Endothelial cell of umbilical vein (primary cell): Measurements from ENCODE around the gene ADD1.

Source experiments
- EZH2 ChIP-seq: IDR thresholded peaks from 2 replicates; pipeline ENCODE4 v1.6.1; 2012; ENCODE audit warnings: borderline replicate concordance, low read depth, mild to moderate bottlenecking, moderate library complexity, low read length, inconsistent platforms; ENCODE audit not compliant: severe bottlenecking
- POLR2A ChIP-seq: IDR thresholded peaks from 2 replicates; pipeline ENCODE4 v1.6.1; 2012; ENCODE audit warnings: low read depth, mild to moderate bottlenecking, control low read depth, low read length
- POLR2AphosphoS5 ChIP-seq: IDR thresholded peaks from 2 replicates; pipeline ENCODE4 v1.6.1; 2012; ENCODE audit warnings: low read depth, mild to moderate bottlenecking, control low read depth, low read length, moderate library complexity; ENCODE audit not compliant: insufficient read depth
- TF ChIP-seq, protein P1 (sequence below), 2 donors: IDR thresholded peaks; 1 replicate in 1 of 2; 2 replicates in 1 of 2; pipeline ENCODE4 v1.5.1; 2011; ENCODE audit warnings: low read length in 2 of 2, mild to moderate bottlenecking in 2 of 2, moderate library complexity in 2 of 2, control low read depth in 1 of 2, inconsistent platforms in 1 of 2, low read depth in 1 of 2; ENCODE audit not compliant: insufficient read depth in 1 of 2; ENCODE audit errors: extremely low read depth in 1 of 2
- TF ChIP-seq, protein P2 (sequence below): IDR thresholded peaks from 2 replicates; pipeline ENCODE4 v1.6.1; 2011; ENCODE audit not compliant: insufficient read depth, insufficient read length

DNA sequence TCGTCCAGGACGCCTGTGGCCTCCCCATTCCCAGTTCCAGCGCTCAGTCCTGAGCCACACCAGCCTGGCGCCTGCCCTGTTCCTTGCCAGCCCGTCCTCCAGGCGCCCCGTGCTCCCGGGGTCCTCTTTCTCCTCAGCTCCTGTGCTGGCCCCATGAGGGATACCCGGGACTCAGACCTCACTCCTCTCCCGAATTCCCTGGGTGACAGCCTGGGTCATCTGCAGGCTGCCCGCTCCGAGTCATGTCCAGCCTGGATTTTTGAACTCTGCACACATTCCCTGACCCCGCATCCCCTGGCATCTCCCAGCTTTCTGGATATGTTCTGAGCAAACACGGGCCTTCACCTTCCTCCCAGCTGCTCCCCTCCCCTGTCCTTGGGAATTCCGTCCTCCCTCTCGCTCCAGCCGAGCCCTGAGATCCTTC, 14.9 kb upstream of the ADD1 start:
- TF ChIP-seq, protein P1, sequence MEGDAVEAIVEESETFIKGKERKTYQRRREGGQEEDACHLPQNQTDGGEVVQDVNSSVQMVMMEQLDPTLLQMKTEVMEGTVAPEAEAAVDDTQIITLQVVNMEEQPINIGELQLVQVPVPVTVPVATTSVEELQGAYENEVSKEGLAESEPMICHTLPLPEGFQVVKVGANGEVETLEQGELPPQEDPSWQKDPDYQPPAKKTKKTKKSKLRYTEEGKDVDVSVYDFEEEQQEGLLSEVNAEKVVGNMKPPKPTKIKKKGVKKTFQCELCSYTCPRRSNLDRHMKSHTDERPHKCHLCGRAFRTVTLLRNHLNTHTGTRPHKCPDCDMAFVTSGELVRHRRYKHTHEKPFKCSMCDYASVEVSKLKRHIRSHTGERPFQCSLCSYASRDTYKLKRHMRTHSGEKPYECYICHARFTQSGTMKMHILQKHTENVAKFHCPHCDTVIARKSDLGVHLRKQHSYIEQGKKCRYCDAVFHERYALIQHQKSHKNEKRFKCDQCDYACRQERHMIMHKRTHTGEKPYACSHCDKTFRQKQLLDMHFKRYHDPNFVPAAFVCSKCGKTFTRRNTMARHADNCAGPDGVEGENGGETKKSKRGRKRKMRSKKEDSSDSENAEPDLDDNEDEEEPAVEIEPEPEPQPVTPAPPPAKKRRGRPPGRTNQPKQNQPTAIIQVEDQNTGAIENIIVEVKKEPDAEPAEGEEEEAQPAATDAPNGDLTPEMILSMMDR (IDR thresholded peaks at IDR 0.05; ENCODE audit: extremely low read depth in 1 of 2, insufficient read depth in 1 of 2, low read depth in 1 of 2, low read length in 2 of 2): no peak
- TF ChIP-seq POLR2A: no peak
- no peak for TF ChIP-seq EZH2
- TF ChIP-seq, protein P2, sequence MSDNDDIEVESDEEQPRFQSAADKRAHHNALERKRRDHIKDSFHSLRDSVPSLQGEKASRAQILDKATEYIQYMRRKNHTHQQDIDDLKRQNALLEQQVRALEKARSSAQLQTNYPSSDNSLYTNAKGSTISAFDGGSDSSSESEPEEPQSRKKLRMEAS: no peak
- no peak for TF ChIP-seq POLR2AphosphoS5
